ENCODE measurements around the gene EXOC3L4.

GRCh38 chr14:103064436-103064835 is 30.1 kb upstream of the EXOC3L4 start:
- TF ChIP-seq CTCF (IDR thresholded peaks at IDR 0.05; ENCODE audit: insufficient read depth, low read length) = no peak
- TF ChIP-seq, protein P1, sequence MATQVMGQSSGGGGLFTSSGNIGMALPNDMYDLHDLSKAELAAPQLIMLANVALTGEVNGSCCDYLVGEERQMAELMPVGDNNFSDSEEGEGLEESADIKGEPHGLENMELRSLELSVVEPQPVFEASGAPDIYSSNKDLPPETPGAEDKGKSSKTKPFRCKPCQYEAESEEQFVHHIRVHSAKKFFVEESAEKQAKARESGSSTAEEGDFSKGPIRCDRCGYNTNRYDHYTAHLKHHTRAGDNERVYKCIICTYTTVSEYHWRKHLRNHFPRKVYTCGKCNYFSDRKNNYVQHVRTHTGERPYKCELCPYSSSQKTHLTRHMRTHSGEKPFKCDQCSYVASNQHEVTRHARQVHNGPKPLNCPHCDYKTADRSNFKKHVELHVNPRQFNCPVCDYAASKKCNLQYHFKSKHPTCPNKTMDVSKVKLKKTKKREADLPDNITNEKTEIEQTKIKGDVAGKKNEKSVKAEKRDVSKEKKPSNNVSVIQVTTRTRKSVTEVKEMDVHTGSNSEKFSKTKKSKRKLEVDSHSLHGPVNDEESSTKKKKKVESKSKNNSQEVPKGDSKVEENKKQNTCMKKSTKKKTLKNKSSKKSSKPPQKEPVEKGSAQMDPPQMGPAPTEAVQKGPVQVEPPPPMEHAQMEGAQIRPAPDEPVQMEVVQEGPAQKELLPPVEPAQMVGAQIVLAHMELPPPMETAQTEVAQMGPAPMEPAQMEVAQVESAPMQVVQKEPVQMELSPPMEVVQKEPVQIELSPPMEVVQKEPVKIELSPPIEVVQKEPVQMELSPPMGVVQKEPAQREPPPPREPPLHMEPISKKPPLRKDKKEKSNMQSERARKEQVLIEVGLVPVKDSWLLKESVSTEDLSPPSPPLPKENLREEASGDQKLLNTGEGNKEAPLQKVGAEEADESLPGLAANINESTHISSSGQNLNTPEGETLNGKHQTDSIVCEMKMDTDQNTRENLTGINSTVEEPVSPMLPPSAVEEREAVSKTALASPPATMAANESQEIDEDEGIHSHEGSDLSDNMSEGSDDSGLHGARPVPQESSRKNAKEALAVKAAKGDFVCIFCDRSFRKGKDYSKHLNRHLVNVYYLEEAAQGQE (IDR thresholded peaks at IDR 0.05; ENCODE audit: insufficient replicate concordance, low read depth) = no peak
- TF ChIP-seq POLR2AphosphoS5 (IDR thresholded peaks at IDR 0.05; ENCODE audit: low read depth) = no peak
- TF ChIP-seq GABPA (IDR thresholded peaks at IDR 0.05; ENCODE audit: low read depth) = no peak
- TF ChIP-seq SPI1 (IDR thresholded peaks at IDR 0.05; ENCODE audit: borderline replicate concordance, low read depth) = no peak

Data from HL-60 (cell line).